GM13976 (cell line): Measurements from ENCODE around the gene DNER.
"Not testable (repeated sequence)": the region's sequence is repeated elsewhere in the genome, so short reads cannot be mapped to it uniquely, and the experiment has no call there.

ENCODE experiments used
- DNase-seq: peaks from one replicate; pipeline ENCODE4 v3.0.0; 2012; ENCODE audit warnings: low spot score
- CTCF ChIP-seq: IDR thresholded peaks from 2 replicates; pipeline ENCODE4 v1.5.1; 2012; ENCODE audit warnings: borderline replicate concordance, mild to moderate bottlenecking; ENCODE audit not compliant: insufficient read depth; ENCODE audit errors: extremely low read depth, missing control alignments, control extremely low read depth
- in situ Hi-C: fragments of 300-500 bp; cut with MboI; formaldehyde crosslinking; loops from one replicate; pipeline ENCODE4 v1.12.0; 2022; ENCODE audit warnings: low sequenced_read_pairs, mixed read lengths, inconsistent platforms; ENCODE audit not compliant: unreplicated experiment

DNER gene

GRCh38 chr2:229731363-229731762, 17.0 kb upstream of the DNER start:
- in situ Hi-C loops: no loop called here
- TF ChIP-seq CTCF: no peak
- DNase-seq: no peak

- in situ Hi-C loops: no loop called here
- no peak for DNase-seq
- TF ChIP-seq CTCF: no peak
Observed at GRCh38 chr2:229728370-229728769, 14.0 kb upstream of the DNER start.

GRCh38 chr2:229726643-229727042, 12.3 kb upstream of the DNER start:
- DNase-seq: no peak
- TF ChIP-seq CTCF: no peak
- in situ Hi-C loops: no loop called here

- no peak for DNase-seq
- TF ChIP-seq CTCF: no peak
Observed at GRCh38 chr2:229725716-229726574, 11.6 kb upstream of the DNER start.

GRCh38 chr2:229723192-229723591, 8.8 kb upstream of the DNER start:
- in situ Hi-C loops, DNase-seq: not testable (repeated sequence)

More at GRCh38 chr2:229725716-229726574, 11.6 kb upstream of the DNER start:
- in situ Hi-C loops: no loop called here

GRCh38 chr2:229719926-229720647, 5.7 kb upstream of the DNER start:
- in situ Hi-C loops: no loop called here
- TF ChIP-seq CTCF: no peak
- no peak for DNase-seq

GRCh38 chr2:229718057-229718456, 3.7 kb upstream of the DNER start:
- no peak for TF ChIP-seq CTCF
- in situ Hi-C loops: no loop called here
- no peak for DNase-seq
